AG08396 (cell line): ENCODE results near the gene ANGEL1.
A peak's percentile ranks its signal among the peaks of the same experiment; 100 is the strongest.

ENCODE experiments used
- DNase-seq: peaks from one replicate; pipeline ENCODE4 v3.0.0; 2012; ENCODE audit warnings: low spot score, mixed read lengths

Gene ANGEL1

DNA sequence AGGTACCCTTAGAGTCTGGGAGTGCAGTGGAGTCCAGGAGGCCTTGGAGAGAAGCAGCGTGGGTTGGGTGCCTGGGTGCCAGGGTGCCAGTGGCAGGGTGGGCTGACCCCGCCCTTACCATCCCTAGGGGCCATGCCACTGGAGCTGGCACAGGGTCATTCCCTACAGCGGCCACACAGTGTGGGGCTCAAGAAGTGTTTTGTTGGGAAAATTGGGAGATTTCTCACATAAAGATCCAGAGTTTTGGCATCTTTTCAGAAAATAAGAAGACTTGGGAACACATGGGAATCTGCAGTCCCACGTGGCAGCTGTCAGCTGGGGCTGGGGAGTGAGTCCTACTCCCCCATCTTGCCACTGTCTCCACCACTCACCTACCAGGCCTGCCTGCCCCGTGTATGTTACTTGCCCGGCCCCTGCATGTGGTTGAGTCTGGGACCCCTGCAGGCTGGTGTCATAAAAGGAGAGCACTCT, 47.2 kb downstream of the ANGEL1 start:
- DNase-seq = no peak

DNA sequence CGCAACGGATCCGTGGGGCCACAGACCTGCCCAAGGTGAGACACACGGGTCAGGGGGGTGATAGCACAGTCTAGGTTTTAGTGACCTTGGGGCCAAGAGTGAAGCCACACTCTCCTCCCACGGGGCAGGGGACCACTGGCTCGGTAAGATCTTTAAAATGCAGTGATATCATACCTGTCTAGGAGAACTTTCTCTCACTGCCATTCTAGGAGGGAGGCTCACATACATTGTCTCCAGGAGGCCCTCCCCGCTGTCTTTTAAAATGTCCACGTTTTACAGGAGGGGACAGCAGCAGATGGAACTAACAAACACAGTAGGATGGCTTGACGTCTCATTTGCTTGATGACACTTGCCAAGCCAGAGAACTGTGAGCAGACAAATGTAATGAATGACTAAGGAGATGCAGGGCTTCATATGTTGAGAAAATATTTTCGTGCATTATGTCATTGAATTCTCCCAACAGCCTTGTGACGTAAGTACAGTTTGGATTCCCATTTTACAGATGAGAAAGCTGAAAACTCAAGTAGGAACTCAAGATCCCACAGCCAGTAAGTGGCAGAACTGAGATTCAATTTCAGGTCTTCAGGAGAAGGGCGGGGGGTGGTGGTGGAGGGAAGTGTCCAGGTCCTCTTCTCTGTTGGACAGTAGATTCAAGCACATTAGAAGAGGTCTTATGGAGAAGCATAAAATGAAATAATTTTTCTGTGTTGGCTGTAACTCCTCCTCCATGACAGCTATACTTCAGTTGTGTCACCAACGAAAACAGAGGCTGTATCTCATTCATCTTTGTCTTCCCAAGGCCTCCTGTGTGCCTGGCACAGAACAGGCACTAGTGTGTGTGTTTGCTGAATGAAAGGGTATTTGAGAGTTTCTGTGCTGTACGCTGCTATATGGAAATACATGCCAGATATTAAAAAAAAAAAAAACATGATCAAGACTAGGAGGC, 49.3 kb downstream of the ANGEL1 start:
- no peak for DNase-seq

DNA sequence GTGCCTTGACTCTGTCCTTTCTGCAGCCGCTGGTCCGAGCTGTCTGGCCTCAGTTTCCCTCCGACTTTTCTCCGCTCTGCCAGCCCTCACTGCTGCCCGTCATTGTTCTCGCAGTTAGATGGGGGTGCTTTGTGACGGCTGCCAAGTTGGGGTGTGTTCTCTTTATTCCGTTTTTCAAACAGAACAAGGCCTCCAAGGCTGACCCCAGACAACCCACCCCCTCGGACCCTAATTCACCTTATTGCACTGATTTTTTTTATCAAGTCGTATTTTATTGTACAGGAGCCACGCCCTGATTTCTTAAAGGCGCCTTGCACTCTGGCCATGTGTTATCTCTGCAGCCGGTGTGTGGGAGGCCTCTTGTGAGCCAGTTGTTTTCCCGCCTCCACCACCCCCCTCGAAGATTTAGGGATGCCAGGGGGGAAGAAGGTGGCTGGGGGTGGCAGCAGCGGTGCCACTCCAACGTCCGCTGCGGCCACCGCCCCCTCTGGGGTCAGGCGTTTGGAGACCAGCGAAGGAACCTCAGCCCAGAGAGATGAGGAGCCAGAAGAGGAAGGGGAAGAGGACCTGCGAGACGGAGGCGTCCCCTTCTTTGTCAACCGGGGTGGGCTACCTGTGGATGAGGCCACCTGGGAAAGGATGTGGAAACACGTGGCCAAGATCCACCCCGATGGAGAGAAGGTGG, 50.1 kb downstream of the ANGEL1 start:
- peak; percentile 39 for DNase-seq

DNA sequence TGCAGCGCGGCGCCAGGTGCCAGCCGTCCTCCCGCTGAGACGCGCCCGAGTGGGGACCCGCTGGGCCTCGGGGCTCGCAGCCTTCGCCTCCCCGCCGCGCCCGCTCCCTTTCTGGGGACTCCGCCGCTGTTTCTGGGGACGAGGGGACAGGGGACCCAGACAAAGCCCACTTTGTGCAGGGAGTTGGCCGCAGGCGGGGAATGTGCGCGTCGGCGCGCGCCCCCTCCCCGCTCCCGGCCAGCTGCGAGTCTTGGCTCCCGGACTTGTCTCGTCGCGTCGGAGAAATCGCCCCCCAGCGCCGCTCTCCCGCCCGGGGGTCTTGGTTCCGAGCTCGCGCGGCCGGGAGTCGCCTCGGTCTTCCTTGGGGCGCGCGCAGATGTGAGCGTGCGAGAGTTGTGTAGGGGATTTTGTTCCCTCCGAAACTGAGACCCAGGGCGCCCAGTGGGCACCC, 50.7 kb downstream of the ANGEL1 start:
- no peak for DNase-seq

DNA sequence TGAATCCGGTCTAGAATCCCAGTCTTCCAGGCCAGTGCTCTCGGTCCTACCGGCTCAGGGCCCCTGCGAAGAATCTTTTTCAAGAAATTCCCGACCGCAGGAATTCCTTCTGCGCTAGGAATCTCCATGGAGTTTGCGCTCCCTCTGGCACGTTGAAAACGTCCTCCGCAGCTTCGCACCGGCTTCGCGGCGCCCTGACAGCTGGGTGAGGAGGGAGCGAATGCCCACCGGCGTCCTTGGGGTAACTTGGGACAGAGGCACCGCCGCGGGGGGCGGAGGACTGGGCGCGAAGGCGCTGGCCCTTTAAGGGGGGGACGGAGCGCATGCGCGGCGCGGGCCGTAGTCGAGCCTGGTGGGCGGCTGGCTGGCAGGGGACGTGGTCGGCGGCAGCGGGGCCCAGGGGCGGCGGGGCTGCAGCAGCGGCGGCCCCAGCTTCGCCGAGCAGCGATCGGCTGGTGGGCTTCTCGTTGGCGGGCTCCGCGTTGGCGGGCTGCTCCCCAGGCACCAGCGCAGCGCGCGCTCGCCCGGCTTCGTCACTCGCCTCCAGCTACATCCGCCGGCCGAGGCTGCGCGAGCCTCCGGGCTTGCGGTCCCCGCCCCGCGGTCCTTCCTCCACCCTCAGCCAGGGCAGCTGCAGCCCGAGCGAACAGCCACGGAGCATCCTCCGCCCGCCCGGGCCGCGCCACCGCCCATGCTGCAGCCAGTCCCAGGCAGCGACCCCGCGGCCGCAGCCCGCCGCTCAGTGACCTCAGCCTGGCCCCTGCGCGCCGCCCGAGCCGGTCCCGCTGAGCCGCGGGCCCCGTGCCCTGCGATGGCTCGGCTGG, 51.3 kb downstream of the ANGEL1 start, which contains the start of gene VASH1:
Gene VASH1, plus strand, starts transcription at position 333 of the 824 bp plus-strand sequence. CDS start 1,354 bp downstream, outside the sequence.
- DNase-seq = peak; percentile 95

DNA sequence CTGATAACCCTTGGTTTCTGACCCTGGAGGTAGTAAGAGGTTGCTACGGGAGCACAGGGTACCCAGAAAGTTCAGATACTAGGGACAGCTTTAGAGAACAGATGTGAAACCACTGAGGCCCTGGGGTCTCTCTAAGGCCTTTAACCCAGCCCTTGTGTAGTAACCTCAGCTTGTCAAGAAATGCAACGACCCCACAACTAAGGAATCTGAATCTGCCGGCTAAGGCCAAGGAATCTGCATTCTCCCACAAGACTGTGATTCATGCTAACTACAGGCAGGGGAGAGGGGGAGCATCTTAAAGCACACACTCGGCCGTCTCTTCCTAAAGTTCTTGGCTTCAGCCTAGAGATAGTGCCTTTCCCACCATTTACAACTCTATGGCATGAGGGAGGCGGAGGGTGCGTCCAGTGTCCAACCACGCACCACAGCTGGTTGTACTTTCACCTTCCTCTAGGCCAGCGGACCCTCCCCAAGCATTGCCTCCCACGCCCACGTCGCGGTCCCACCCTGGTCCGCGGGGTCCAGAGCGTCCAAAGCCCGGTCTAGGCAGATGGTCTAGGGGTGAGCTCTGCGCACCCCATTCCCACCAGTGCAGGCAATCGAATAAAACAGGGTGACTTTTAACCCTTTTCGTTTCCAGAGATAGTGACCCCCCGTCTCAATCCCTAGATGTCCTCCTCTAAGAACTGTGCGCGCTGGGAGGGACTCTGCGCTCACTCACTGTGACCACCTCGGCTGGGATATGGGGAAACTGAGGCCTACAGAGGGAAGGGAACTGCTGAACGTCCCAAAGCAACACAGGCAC, 52.1 kb downstream of the ANGEL1 start:
- DNase-seq = no peak

DNA sequence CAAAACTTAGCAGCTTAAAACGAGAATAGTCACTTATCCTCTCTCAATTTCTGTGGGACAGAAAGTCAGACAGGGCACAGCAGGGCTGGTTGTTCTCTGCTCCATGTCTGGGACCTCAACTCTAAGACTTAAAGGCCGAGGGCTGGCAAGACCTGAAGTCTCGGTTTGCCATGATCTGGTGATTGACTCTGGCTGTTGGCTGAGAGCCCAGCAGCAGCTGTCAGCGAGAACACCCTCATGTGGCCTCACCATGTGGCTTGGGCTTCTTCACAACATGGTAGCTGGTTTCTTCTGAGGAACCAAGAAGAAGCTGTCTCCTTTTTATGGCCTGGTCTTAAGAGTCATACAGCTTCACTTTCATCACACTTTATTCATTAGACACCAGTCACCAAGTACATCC, 53.1 kb downstream of the ANGEL1 start:
- no peak for DNase-seq

DNA sequence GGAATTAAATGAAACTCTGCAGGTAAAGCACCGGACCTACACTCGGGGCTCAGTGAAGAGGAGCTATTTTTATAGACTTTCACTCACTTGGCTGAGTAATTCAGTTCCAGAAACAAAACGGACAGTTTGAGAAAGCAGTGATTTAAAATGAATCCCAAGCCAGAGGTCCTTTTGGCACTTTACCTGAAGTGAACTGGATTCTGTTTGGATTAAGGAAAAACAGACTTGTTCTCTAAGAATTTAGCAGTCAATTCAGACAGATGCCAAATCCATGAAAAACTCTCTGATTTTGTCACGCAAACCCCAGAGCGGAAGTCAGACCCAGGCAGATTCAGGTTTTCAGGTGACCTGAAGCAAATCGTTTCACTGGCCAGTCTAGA, 56.3 kb downstream of the ANGEL1 start:
- no peak for DNase-seq

DNA sequence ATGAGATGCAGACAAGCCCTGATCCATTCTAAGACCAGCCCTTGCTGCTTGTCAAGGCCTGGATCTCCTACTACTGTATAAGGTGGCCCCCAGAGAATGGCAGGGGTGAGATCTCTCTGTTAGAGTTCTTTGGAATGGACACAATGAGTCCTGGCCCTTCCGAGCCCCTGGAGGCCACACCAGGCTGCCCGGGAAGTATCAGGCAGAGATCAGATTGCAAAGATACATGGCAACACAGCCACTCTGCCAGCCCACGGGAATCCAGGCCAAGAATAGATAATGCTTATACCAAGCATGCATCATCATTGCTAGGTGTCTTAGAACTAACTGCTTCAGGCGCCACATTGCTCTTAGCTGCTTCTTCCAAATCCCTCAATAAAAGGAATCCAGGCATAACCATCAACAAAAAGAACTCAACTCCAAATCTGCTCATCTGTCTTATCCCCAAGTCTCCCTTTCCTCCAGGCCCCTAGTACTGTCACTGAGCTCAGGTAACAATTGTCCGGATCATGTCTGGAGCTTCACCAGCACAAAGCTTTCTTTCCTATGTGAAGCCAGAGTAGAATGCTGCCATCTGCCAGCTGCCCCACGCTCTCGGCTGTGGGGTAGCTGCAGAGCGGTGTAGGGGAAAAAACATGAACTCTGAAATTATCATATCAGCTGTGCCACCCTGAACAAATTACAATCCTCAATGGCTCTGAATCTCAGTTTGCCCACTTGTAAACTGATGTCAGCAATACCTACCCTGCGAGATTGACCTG, 56.9 kb downstream of the ANGEL1 start:
- no peak for DNase-seq

DNA sequence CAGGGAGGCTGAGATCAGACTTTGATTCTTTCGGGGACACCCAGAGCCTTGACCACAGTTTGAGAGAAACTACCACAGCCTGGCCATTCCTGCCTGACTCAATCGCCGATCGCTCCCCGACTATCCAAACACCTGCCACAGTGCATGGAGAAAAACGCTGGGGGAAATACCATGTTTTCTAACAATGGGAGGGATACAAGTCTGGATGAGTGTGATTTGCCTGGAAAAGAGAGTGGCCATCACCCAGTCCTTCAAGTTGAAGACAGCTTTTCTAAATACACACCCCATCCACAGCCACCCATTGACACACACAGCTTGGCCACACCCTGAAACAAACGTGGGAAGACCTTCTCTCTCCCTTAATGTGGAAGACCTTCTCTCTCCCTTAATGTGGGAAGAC, 58.1 kb downstream of the ANGEL1 start:
- no peak for DNase-seq

DNA sequence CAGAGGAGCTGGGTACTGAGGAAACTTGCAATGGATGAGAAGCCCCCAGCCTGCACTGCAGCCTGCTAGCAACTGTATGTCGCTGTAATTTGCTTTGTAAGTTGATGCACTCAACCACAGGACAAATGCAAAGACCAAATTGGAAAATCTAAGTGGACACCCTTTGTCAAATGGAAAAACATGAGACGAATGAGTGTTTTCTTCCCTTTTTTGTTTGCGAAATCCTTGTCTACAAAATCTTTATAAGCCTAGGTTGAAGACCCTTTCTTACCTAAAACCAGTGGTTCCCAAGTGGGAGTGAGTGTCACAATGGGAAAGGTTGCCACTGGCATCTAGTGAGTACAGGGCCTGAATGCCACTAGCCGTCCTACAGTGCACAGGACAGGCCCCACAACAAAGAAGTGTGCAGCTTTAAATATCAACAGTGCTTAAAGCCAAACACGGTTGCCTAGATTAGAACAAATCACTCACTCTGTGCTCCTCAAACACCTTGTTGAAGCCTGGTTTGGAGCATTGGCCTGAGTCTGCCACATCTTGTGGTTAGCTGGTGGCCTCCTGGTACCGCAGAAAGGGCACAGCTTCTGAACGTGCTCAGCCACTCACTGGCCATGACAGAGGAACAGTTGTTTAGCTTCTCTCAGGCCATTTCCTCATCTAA, 59.0 kb downstream of the ANGEL1 start:
- no peak for DNase-seq

DNA sequence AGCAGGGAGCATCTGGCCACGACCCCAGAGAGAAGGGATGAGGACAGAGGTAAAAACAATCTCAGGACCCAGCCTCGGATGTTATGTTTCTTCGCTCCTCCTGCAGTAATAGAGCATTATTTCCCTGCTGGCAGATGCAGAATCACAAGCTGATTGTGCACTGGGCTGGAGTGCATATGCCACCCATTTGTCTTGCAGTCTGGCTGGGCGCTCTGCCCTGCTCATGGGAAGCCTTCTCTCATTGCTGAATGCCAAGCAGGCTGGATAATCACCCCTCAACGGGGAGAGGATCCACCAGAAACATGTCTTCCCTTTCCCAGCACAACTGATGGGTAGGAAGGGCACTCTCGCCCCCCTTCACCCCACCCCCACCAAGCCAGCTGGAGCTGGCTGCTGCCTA, 59.9 kb downstream of the ANGEL1 start:
- DNase-seq = no peak

DNA sequence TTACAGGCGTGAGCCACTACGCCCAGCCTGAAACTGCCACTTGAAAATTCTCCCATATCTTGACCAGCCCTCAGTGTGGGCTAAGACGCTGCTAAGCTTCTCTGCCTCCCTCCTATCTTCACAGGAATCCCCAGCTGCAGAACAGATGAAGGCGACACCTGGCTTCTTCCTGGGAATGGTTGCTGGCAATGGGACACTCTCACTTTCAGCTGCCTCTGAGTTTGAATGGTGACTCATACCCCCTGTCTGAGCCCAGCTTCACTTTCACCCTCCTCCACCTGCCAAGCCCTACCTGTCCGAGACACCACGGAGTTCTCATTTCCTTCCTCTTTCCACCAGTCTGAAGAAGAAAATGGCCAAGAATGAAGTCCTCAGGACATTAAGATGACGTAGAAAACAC, 69.7 kb downstream of the ANGEL1 start:
- no peak for DNase-seq

DNA sequence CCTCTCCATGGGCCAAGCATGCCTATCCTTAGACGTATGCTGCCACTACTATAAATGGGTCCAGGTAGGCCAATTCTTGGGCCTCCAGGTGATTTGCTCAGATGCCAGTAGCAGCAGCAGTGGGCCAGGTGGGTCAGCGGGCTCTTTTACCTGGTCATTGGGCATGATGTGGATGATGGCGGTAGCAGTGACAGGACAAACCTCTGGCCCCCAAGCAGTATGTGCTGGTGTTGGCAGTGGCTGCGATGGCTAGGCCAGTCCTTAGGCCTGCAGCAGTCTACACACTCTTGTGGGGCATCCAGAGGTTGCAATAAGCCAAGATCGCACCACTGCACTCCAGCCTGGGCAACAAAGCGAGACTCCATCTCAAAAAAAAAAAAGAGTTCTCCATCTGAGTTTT, 70.5 kb downstream of the ANGEL1 start:
- DNase-seq = no peak

DNA sequence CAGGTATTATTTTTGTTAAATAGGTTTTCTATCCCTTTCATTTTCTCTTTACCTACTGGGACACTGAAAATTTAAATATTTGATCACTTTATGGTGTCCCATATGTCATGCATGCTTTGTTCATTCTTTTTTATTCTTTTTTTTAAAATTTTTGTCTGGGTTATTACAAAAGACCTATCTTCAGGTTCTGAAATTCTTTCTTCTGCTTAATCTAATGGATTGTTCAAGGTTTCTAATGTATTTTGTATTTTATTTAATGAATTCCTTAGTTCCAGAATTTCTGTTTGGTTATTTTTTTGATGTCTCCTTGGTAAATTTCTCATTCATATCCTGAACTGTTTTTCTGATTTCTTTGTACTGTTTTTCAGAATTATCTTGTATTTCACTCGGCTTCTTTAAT, 71.6 kb downstream of the ANGEL1 start:
- no peak for DNase-seq
